Peyer's patch (tissue), 4 donors: ENCODE results near the gene PRLH. TPM values are rescaled to one million over a fixed set of nuclear protein-coding genes. Genes with fewer than 3 reads are reported as not detected.

Source experiments
- DNase-seq, 3 donors: peaks; one replicate each; pipeline ENCODE4 v3.0.0-alpha.2; 2017 to 2019
- H3K27ac ChIP-seq, 4 donors: fragments of 200-600 bp; sonication (generic); one replicate each; pipeline ENCODE4 v1.5.1; 2016 to 2019
- H3K27me3 ChIP-seq, 2 donors: fragments of 200-600 bp; sonication (generic); one replicate each; pipeline ENCODE4 v1.5.1; 2019
- H3K36me3 ChIP-seq, 3 donors: fragments of 200-600 bp; sonication (generic); one replicate each; pipeline ENCODE4 v1.5.1; 2016 to 2019
- H3K4me1 ChIP-seq, 4 donors: fragments of 200-600 bp; sonication (generic); one replicate each; pipeline ENCODE4 v1.5.1; 2016 to 2019
- H3K4me3 ChIP-seq, 4 donors: fragments of 200-600 bp; sonication (generic); 1 replicate in 3 of 4; 2 replicates in 1 of 4; pipeline ENCODE4 v1.5.1; 2016 to 2019; ENCODE audit warnings: mild to moderate bottlenecking in 1 of 4
- H3K9me3 ChIP-seq, 4 donors: fragments of 200-600 bp; sonication (generic); one replicate each; pipeline ENCODE4 v1.5.1; 2016 to 2019; ENCODE audit warnings: mild to moderate bottlenecking in 1 of 4
- POLR2A ChIP-seq, 2 donors: fragments of 450-650 bp; IDR thresholded peaks; one replicate each; pipeline ENCODE4 v1.5.1; 2017; ENCODE audit warnings: antibody characterized with exemption in 2 of 2, mild to moderate bottlenecking in 2 of 2, moderate library complexity in 2 of 2
- total RNA-seq, 4 donors: library from RNA; depleted of rRNA; stranded (reverse); fragments of >200 nt; gene quantifications; one replicate each; pipeline ENCODE4 v1.1.0, GENCODE V29; 2016
- TF ChIP-seq, protein P1 (sequence below), 6 experiments: fragments of 450-650 bp in 4 of 6; fragments of 200-600 bp in 2 of 6; sonication (generic) in 1 of 6; IDR thresholded peaks; one replicate each; pipeline ENCODE4 v1.5.1; 2017 to 2019; ENCODE audit warnings: antibody characterized with exemption in 6 of 6, mild to moderate bottlenecking in 3 of 6, moderate library complexity in 1 of 6

PRLH gene
- total RNA-seq, 4 donors from 2014 or later: not detected

DNA sequence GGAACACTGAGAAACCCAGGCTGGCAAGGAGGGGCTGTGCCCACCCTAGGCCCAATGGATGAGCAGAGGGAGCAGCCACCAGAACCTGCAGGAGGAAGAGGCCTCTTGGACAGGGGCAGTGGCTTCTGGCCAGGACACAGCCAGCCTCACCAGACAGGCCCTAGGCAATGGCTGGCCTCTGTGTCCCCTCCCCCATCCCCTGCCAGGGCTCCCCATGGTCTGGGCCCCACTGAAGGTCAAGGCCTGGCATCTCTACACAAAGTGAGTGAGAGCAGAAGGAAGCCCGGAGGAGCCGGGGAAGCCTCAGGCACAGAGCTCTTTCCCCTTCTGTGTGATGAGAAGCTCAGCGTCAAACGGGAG is 6.3 kb downstream of the PRLH start:
- Histone ChIP-seq H3K27me3 (no peaks in the 10 kb centered on the region), H3K9me3 (no peaks in the 10 kb centered on the region), H3K36me3 (peaks cover 0 to 11% (median 0%) of the 10 kb centered on the region in 3 donors), H3K4me1 (peaks cover 0 to 9% (median 2%) of the 10 kb centered on the region in 4 donors), H3K4me3 (no peak overlapping the region), H3K27ac (no peak overlapping the region)
- no peak for TF ChIP-seq POLR2A (IDR thresholded peaks at IDR 0.05)
- TF ChIP-seq, protein P1, sequence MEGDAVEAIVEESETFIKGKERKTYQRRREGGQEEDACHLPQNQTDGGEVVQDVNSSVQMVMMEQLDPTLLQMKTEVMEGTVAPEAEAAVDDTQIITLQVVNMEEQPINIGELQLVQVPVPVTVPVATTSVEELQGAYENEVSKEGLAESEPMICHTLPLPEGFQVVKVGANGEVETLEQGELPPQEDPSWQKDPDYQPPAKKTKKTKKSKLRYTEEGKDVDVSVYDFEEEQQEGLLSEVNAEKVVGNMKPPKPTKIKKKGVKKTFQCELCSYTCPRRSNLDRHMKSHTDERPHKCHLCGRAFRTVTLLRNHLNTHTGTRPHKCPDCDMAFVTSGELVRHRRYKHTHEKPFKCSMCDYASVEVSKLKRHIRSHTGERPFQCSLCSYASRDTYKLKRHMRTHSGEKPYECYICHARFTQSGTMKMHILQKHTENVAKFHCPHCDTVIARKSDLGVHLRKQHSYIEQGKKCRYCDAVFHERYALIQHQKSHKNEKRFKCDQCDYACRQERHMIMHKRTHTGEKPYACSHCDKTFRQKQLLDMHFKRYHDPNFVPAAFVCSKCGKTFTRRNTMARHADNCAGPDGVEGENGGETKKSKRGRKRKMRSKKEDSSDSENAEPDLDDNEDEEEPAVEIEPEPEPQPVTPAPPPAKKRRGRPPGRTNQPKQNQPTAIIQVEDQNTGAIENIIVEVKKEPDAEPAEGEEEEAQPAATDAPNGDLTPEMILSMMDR (IDR thresholded peaks at IDR 0.05): no peak
- peak in 1 of 3 donors; percentile 33 for DNase-seq

DNA sequence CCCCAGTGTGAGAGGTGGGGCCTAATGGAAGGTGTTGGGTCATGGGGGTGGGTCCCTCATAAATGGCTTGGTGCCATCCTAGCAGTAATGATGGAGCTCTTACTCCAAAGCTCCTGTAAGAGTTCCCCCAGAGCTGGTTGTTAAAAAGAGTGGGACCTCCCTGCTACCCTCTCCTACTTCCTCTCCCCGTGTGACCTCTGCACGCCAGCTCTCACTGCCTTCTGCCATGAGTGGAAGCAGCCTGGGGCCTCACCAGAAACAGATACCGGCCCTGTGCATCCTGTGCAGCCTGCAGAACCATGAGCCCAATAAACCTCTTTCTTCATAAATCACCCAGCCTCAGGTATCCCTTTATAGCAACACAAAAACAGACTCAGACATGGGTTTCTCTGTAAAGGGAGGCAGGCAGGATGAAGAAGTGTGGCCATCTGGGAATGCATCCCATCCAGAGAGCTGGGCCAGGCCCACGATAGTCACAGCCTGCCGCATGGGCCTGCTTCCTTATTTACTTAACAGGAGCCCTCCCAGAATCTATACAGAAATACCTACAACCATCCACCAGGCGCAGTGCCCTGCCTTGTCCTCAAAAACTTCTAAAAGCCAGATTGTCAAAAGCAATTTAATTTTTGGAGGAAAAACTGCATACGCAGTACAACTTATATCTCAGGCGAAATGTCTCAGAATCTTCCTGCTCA is 7.5 kb downstream of the PRLH start:
- DNase-seq: peak in 1 of 3 donors; percentile 30
- Histone ChIP-seq H3K4me3 (no peak overlapping the region), H3K9me3 (no peaks in the 10 kb centered on the region), H3K27ac (no peak overlapping the region), H3K27me3 (no peaks in the 10 kb centered on the region), H3K36me3 (peaks cover 0 to 12% (median 0%) of the 10 kb centered on the region in 3 donors), H3K4me1 (peaks cover 0 to 9% (median 2%) of the 10 kb centered on the region in 4 donors)
- TF ChIP-seq, protein P1 (IDR thresholded peaks at IDR 0.05): no peak

DNA sequence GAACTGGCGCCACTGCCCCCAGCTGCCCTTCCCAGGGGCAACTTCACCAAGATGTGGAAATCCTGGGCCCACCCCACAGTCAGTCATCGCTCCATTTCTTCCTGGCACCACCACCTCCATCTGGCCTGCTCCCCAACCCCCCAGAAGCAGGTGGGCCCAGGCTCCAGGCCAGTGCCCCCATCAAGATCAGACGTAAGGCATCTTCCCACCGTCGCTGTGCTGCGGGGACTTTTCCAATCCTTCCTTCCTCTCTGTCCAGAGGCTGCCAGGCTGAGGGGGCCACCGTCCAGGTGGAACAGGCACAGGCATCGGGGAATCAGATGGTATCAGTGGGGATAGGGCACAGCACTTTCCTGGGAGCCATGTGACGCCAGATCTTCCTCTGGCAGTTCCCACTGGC is 8.1 kb downstream of the PRLH start:
- Histone ChIP-seq H3K36me3 (peaks cover 0 to 12% (median 0%) of the 10 kb centered on the region in 3 donors), H3K9me3 (no peaks in the 10 kb centered on the region), H3K27me3 (no peaks in the 10 kb centered on the region), H3K4me1 (peaks cover 0 to 9% (median 2%) of the 10 kb centered on the region in 4 donors), H3K27ac (no peak overlapping the region), H3K4me3 (no peak overlapping the region)
- DNase-seq: peak in 1 of 3 donors; percentile 27
- TF ChIP-seq POLR2A (IDR thresholded peaks at IDR 0.05): no peak
- TF ChIP-seq, protein P1 (IDR thresholded peaks at IDR 0.05): no peak

DNA sequence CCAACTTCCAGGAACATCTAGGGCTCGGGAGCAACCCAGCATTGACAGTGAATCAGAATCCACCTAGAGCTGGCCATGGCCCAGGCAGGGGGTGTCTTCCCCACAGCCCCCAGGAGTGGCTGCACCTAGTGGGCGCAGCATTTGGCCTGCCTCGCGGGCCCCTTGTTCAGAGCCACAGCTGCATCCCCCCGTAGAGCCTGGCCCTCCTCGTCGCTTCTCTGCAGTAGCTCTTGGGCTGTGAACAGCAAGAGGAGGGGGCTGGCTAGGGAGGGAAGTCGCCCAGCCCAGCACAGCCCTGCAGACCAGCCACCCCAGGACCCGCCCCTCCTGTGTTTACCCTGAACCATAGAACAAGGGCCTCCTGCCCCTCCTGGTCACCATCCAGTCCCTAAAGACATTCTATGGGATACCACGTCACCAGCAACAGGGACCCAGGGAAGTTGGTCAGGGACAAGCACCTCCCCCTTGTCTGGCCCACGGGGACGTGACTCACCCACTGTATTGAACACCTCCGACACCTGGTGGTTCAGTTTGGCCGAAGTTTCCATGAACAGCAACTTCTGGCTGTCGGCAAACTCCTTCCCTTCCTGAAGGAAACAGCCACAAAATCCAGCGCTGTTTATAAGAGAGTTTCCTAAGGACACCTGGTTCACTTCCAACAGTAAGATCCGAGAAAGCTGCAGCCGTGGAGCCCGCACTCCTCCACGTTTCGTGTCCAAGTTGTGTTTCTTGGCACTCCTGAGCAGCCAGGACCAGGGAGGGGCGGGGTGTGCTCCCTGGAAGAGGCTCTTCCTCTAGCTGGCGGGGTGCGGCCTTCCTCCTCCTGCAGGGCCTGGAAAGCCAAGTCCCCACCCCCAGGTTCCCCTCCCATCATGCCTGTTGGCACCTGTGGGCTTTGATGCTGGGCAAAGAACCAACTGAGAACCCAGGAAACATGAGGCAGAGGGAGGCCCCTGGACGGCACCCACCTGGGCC is 8.8 kb downstream of the PRLH start:
- TF ChIP-seq, protein P1 (IDR thresholded peaks at IDR 0.05): no peak
- TF ChIP-seq POLR2A (IDR thresholded peaks at IDR 0.05): no peak
- Histone ChIP-seq H3K4me1 (peaks cover 0 to 9% (median 2%) of the 10 kb centered on the region in 4 donors), H3K36me3 (peaks cover 0 to 12% (median 0%) of the 10 kb centered on the region in 3 donors), H3K27me3 (no peaks in the 10 kb centered on the region), H3K4me3 (no peak overlapping the region), H3K9me3 (no peaks in the 10 kb centered on the region), H3K27ac (peak overlapping the region in 1 of 4 donors; percentile 39)
- DNase-seq: peak in 1 of 3 donors; percentile 52

DNA sequence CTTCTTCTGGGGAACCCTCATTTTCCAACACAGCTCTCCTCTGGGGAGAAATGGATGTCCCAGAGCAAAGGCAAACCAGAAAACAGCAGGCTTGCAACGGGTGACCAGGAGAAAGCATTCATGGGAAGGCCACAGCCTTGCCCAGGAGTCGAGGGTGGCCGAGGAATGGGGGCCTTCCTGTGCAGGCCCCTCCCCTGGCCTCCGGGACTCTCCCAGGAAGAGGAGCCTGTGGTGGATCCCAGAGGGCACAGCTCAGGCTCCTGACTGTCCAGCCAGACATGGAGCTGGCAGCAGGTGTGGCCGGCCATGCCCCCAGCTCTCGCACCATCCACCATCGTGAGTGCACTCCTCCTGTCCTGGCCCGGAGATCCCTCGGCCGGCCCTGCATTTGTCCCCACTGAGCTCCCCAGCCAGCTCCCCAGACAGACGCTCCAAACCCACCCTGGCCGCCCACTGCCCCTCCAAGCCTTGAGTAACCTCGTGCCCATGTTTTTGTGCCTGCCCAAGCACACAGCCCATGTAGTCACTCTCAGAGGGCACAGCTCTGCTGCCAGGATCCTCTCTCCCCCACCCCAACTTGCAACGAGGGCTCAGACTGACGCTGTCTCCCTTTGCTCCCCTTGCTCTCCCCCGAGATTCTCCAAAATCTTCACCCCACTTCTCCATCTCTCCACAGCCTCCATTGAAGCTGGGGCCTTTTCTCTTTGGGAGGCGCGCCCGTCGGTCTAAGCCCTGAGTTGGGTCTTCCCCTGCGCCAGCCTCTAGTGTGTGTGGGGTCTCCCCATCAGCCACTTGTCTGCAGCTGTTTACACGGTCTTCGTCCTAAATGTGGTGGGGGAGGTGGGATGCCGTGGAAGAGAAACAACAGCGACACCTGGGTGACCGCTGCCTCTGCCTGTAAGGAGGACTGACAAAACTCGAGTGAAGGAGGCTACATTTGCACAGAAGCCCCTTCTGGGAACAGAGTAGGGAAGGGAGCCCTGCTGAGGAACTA is 9.8 kb downstream of the PRLH start:
- peaks cover 0 to 9% (median 2%) of the 10 kb centered on the region in 4 donors for H3K4me1 ChIP-seq
- no peaks in the 10 kb centered on the region for H3K9me3 ChIP-seq
- DNase-seq: peak in 1 of 3 donors; percentile 42
- H3K27ac ChIP-seq: no peak overlapping the region
- H3K27me3 ChIP-seq: no peaks in the 10 kb centered on the region
- no peak for TF ChIP-seq POLR2A (IDR thresholded peaks at IDR 0.05)
- TF ChIP-seq, protein P1 (IDR thresholded peaks at IDR 0.05): no peak
- peaks cover 0 to 12% (median 0%) of the 10 kb centered on the region in 3 donors for H3K36me3 ChIP-seq
- no peak overlapping the region for H3K4me3 ChIP-seq
